ENCODE data around the gene SMIM45.

The SMIM45 gene

DNA sequence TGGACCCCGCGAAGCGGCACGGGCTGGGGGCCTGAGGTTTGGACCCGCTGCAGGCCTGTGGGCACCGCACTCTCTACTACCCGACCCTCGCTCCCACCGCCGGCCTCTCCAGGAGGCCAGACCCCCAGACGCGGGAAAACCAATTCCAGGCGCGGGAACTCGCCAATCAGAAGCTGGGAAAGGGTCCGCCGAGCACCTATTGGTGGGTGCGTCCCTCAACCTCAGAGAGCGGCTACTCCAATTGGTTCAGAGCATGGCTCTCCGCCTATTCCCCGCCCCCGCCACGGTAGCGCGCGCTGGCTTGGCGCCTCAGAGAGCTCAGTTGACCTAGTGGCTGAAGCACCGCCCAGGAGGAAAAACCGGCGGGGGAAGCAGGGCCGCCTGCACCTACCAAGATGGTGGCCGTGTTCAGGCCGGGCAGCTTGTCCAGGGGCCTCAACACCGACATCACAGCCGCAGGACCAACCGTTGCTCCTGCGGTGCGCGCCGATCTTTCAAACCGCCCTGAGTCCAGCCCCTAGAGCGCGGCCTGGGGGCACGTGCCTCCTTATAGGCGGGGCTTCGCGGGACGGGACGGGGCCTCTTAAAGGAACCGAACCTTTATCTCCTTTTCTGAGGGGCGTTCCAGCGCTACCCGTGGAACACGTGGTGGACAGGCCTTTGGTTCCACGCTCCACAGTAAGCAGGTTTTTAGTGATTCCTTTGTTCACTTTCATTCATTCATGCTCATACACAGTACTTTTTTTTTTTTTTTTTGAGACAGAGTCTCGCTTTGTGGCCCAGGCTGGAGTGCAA lies 5.1 kb upstream of the SMIM45 start, which contains the start of gene CENPM (continued):
- TF ChIP-seq POLR2AphosphoS2 (IDR thresholded peaks at IDR 0.05; ENCODE audit: low read depth, low read length) (0 out of 2 replicates have a peak, but pooled peaks have one; percentile 55), WRNIP1 (IDR thresholded peaks at IDR 0.05; ENCODE audit: borderline replicate concordance, low read depth, low read length) (no peak), EZH2 (IDR thresholded peaks at IDR 0.05; ENCODE audit: borderline replicate concordance, control insufficient read depth, low read depth, low read length) (no peak), ESRRA (IDR thresholded peaks at IDR 0.05; ENCODE audit: low read length) (no peak), SREBF1 (IDR thresholded peaks at IDR 0.05; ENCODE audit: low read length) (no peak), JUND (IDR thresholded peaks at IDR 0.05; ENCODE audit: low read depth, low read length) (0 out of 2 replicates have a peak, but pooled peaks have one; percentile 9), NBN (IDR thresholded peaks at IDR 0.05) (peak; percentile 79; the same call in 1 of the 2 replicates), ZBED1 (IDR thresholded peaks at IDR 0.05; ENCODE audit: borderline replicate concordance) (no peak), POLR2A (IDR thresholded peaks at IDR 0.05; ENCODE audit: low read depth, low read length) (peak; percentile 83), NR2C1 (IDR thresholded peaks at IDR 0.05) (no peak)
- TF ChIP-seq, protein P1, sequence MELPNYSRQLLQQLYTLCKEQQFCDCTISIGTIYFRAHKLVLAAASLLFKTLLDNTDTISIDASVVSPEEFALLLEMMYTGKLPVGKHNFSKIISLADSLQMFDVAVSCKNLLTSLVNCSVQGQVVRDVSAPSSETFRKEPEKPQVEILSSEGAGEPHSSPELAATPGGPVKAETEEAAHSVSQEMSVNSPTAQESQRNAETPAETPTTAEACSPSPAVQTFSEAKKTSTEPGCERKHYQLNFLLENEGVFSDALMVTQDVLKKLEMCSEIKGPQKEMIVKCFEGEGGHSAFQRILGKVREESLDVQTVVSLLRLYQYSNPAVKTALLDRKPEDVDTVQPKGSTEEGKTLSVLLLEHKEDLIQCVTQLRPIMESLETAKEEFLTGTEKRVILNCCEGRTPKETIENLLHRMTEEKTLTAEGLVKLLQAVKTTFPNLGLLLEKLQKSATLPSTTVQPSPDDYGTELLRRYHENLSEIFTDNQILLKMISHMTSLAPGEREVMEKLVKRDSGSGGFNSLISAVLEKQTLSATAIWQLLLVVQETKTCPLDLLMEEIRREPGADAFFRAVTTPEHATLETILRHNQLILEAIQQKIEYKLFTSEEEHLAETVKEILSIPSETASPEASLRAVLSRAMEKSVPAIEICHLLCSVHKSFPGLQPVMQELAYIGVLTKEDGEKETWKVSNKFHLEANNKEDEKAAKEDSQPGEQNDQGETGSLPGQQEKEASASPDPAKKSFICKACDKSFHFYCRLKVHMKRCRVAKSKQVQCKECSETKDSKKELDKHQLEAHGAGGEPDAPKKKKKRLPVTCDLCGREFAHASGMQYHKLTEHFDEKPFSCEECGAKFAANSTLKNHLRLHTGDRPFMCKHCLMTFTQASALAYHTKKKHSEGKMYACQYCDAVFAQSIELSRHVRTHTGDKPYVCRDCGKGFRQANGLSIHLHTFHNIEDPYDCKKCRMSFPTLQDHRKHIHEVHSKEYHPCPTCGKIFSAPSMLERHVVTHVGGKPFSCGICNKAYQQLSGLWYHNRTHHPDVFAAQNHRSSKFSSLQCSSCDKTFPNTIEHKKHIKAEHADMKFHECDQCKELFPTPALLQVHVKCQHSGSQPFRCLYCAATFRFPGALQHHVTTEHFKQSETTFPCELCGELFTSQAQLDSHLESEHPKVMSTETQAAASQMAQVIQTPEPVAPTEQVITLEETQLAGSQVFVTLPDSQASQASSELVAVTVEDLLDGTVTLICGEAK (IDR thresholded peaks at IDR 0.05; ENCODE audit: borderline replicate concordance): no peak
- TF ChIP-seq, protein P2, sequence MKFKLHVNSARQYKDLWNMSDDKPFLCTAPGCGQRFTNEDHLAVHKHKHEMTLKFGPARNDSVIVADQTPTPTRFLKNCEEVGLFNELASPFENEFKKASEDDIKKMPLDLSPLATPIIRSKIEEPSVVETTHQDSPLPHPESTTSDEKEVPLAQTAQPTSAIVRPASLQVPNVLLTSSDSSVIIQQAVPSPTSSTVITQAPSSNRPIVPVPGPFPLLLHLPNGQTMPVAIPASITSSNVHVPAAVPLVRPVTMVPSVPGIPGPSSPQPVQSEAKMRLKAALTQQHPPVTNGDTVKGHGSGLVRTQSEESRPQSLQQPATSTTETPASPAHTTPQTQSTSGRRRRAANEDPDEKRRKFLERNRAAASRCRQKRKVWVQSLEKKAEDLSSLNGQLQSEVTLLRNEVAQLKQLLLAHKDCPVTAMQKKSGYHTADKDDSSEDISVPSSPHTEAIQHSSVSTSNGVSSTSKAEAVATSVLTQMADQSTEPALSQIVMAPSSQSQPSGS (IDR thresholded peaks at IDR 0.05; ENCODE audit: low read length): no peak
- TF ChIP-seq, protein P3, sequence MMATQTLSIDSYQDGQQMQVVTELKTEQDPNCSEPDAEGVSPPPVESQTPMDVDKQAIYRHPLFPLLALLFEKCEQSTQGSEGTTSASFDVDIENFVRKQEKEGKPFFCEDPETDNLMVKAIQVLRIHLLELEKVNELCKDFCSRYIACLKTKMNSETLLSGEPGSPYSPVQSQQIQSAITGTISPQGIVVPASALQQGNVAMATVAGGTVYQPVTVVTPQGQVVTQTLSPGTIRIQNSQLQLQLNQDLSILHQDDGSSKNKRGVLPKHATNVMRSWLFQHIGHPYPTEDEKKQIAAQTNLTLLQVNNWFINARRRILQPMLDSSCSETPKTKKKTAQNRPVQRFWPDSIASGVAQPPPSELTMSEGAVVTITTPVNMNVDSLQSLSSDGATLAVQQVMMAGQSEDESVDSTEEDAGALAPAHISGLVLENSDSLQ (IDR thresholded peaks at IDR 0.05): peak; percentile 97
- TF ChIP-seq, protein P4, sequence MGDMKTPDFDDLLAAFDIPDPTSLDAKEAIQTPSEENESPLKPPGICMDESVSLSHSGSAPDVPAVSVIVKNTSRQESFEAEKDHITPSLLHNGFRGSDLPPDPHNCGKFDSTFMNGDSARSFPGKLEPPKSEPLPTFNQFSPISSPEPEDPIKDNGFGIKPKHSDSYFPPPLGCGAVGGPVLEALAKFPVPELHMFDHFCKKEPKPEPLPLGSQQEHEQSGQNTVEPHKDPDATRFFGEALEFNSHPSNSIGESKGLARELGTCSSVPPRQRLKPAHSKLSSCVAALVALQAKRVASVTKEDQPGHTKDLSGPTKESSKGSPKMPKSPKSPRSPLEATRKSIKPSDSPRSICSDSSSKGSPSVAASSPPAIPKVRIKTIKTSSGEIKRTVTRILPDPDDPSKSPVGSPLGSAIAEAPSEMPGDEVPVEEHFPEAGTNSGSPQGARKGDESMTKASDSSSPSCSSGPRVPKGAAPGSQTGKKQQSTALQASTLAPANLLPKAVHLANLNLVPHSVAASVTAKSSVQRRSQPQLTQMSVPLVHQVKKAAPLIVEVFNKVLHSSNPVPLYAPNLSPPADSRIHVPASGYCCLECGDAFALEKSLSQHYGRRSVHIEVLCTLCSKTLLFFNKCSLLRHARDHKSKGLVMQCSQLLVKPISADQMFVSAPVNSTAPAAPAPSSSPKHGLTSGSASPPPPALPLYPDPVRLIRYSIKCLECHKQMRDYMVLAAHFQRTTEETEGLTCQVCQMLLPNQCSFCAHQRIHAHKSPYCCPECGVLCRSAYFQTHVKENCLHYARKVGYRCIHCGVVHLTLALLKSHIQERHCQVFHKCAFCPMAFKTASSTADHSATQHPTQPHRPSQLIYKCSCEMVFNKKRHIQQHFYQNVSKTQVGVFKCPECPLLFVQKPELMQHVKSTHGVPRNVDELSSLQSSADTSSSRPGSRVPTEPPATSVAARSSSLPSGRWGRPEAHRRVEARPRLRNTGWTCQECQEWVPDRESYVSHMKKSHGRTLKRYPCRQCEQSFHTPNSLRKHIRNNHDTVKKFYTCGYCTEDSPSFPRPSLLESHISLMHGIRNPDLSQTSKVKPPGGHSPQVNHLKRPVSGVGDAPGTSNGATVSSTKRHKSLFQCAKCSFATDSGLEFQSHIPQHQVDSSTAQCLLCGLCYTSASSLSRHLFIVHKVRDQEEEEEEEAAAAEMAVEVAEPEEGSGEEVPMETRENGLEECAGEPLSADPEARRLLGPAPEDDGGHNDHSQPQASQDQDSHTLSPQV (IDR thresholded peaks at IDR 0.05): no peak
- TF ChIP-seq, protein P5, sequence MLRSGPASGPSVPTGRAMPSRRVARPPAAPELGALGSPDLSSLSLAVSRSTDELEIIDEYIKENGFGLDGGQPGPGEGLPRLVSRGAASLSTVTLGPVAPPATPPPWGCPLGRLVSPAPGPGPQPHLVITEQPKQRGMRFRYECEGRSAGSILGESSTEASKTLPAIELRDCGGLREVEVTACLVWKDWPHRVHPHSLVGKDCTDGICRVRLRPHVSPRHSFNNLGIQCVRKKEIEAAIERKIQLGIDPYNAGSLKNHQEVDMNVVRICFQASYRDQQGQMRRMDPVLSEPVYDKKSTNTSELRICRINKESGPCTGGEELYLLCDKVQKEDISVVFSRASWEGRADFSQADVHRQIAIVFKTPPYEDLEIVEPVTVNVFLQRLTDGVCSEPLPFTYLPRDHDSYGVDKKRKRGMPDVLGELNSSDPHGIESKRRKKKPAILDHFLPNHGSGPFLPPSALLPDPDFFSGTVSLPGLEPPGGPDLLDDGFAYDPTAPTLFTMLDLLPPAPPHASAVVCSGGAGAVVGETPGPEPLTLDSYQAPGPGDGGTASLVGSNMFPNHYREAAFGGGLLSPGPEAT (IDR thresholded peaks at IDR 0.05; ENCODE audit: low read depth): peak; percentile 97
- TF ChIP-seq, protein P6, sequence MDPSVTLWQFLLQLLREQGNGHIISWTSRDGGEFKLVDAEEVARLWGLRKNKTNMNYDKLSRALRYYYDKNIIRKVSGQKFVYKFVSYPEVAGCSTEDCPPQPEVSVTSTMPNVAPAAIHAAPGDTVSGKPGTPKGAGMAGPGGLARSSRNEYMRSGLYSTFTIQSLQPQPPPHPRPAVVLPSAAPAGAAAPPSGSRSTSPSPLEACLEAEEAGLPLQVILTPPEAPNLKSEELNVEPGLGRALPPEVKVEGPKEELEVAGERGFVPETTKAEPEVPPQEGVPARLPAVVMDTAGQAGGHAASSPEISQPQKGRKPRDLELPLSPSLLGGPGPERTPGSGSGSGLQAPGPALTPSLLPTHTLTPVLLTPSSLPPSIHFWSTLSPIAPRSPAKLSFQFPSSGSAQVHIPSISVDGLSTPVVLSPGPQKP (IDR thresholded peaks at IDR 0.05; ENCODE audit: low read depth, low read length): no peak
